KMS-11 (cell line): ENCODE measurements around the gene TSC1.

ENCODE experiments used
- H2AFZ ChIP-seq: fragments of 200-600 bp; sonication (generic); 2 replicates; pipeline ENCODE4 v1.6.1; 2016; ENCODE audit warnings: antibody characterized with exemption, mixed run types, low read depth
- H3K27ac ChIP-seq: fragments of 200-600 bp; sonication (generic); 2 replicates; pipeline ENCODE4 v1.6.1; 2016; ENCODE audit warnings: mild to moderate bottlenecking, mixed run types
- H3K27me3 ChIP-seq: fragments of 200-600 bp; sonication (generic); 2 replicates; pipeline ENCODE4 v1.6.1; 2017; ENCODE audit warnings: mild to moderate bottlenecking, low read depth, mixed run types, moderate library complexity; ENCODE audit not compliant: insufficient read depth
- H3K36me3 ChIP-seq: fragments of 200-600 bp; sonication (generic); 2 replicates; pipeline ENCODE4 v1.6.1; 2017; ENCODE audit warnings: mild to moderate bottlenecking, mixed run types; ENCODE audit not compliant: insufficient read depth
- H3K4me1 ChIP-seq: fragments of 200-600 bp; sonication (generic); 2 replicates; pipeline ENCODE4 v1.6.1; 2016; ENCODE audit warnings: mild to moderate bottlenecking, low read depth, mixed run types; ENCODE audit not compliant: poor library complexity, severe bottlenecking
- H3K4me2 ChIP-seq: fragments of 200-600 bp; sonication (generic); 2 replicates; pipeline ENCODE4 v1.7.0; 2016; ENCODE audit warnings: mild to moderate bottlenecking, mixed run types
- H3K4me3 ChIP-seq: fragments of 200-600 bp; sonication (generic); IDR thresholded peaks from 2 replicates; pipeline ENCODE4 v1.6.1; 2017; ENCODE audit warnings: low read depth, low read length, mixed read lengths; ENCODE audit not compliant: insufficient read depth
- H3K79me2 ChIP-seq: fragments of 200-600 bp; sonication (generic); 2 replicates; pipeline ENCODE4 v1.6.1; 2016; ENCODE audit warnings: low read depth, mixed run types; ENCODE audit not compliant: insufficient read depth
- H3K9ac ChIP-seq: fragments of 200-600 bp; sonication (generic); 2 replicates; pipeline ENCODE4 v1.6.1; 2016; ENCODE audit warnings: mild to moderate bottlenecking, mixed run types
- H4K20me1 ChIP-seq: fragments of 200-600 bp; sonication (generic); 2 replicates; pipeline ENCODE4 v1.6.1; 2016; ENCODE audit warnings: mild to moderate bottlenecking, mixed run types; ENCODE audit not compliant: insufficient read depth
- TF ChIP-seq, protein P1 (sequence below): fragments of 200-600 bp; sonication (generic); conservative IDR thresholded peaks from 2 replicates; pipeline ENCODE4 v1.6.1; 2017; ENCODE audit warnings: low read depth, mild to moderate bottlenecking, antibody characterized with exemption, low read length, moderate library complexity, mixed read lengths

The TSC1 gene

GRCh38 chr9:132879457-132880323 lies 64.7 kb downstream of the TSC1 start:
- TF ChIP-seq, protein P1, sequence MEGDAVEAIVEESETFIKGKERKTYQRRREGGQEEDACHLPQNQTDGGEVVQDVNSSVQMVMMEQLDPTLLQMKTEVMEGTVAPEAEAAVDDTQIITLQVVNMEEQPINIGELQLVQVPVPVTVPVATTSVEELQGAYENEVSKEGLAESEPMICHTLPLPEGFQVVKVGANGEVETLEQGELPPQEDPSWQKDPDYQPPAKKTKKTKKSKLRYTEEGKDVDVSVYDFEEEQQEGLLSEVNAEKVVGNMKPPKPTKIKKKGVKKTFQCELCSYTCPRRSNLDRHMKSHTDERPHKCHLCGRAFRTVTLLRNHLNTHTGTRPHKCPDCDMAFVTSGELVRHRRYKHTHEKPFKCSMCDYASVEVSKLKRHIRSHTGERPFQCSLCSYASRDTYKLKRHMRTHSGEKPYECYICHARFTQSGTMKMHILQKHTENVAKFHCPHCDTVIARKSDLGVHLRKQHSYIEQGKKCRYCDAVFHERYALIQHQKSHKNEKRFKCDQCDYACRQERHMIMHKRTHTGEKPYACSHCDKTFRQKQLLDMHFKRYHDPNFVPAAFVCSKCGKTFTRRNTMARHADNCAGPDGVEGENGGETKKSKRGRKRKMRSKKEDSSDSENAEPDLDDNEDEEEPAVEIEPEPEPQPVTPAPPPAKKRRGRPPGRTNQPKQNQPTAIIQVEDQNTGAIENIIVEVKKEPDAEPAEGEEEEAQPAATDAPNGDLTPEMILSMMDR, result no peak
- no peaks in the 10 kb centered on the region for H3K79me2 ChIP-seq
- no peak overlapping the region for H3K4me3 ChIP-seq
- no peaks in the 10 kb centered on the region for H3K4me1 ChIP-seq
- peaks cover 9% of the 10 kb centered on the region for H3K27me3 ChIP-seq
- H4K20me1 ChIP-seq, result no peaks in the 10 kb centered on the region
- H2AFZ ChIP-seq, result no peak overlapping the region
- no peak overlapping the region for H3K9ac ChIP-seq
- no peak overlapping the region for H3K4me2 ChIP-seq
- no peak overlapping the region for H3K27ac ChIP-seq
- no peaks in the 10 kb centered on the region for H3K36me3 ChIP-seq

DNA sequence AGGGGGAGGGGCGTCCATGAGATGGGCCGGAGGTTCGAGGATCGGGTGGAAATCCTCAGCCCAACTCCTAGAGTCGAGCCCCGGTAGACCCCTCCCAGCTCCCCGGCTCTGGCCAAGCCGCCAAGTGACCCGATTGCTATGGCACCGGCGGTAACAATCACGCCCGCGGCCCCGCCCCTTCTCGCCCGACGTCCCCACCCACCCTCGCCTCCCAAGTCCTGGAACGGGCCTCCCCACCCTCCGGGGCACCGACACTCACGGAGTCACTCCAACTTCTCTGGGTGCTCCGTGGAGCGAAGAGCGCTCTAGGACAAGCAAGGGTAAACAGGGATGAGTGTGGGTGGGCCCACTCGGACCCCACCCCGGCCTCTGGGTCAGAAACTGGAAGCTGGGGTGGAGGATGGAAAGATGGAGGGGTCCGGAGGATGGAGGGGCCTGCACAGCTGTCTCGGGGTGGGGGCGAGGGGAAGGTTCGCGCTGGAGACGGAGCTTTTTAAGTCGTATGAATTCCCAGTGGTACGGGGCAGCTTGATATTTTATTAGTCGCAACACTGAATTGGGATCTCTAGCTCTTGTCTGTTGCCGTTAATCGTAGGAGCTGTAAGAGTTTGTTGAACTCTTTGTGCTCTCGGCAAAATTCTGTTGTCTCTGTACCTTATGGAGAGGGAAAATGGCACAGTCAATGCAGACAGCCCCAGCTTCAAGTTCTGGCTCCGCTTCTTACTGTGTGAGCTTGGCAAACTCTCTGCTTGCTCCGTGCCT lies 65.5 kb downstream of the TSC1 start, which contains the start of gene SPACA9:
Gene SPACA9, plus strand, starts transcription at position 204 of the 762 bp plus-strand sequence. CDS start 5,050 bp downstream, outside the sequence.
- H3K4me2 ChIP-seq, result peak within 1 kb of the TSS; percentile 91
- no peaks in the 10 kb centered on the region for H3K36me3 ChIP-seq
- H3K27me3 ChIP-seq, result peaks cover 15% of the 10 kb centered on the region
- H3K79me2 ChIP-seq, result no peaks in the 10 kb centered on the region
- H3K4me1 ChIP-seq, result no peaks in the 10 kb centered on the region
- peak within 1 kb of the TSS; percentile 86 for H3K9ac ChIP-seq
- H4K20me1 ChIP-seq, result no peaks in the 10 kb centered on the region
- TF ChIP-seq, protein P1, result no peak
- peak within 1 kb of the TSS; percentile 48 for H3K4me3 ChIP-seq
- peak within 1 kb of the TSS; percentile 44; the same call in 1 of the 2 replicates for H3K27ac ChIP-seq
- peak within 1 kb of the TSS; percentile 100 for H2AFZ ChIP-seq

DNA sequence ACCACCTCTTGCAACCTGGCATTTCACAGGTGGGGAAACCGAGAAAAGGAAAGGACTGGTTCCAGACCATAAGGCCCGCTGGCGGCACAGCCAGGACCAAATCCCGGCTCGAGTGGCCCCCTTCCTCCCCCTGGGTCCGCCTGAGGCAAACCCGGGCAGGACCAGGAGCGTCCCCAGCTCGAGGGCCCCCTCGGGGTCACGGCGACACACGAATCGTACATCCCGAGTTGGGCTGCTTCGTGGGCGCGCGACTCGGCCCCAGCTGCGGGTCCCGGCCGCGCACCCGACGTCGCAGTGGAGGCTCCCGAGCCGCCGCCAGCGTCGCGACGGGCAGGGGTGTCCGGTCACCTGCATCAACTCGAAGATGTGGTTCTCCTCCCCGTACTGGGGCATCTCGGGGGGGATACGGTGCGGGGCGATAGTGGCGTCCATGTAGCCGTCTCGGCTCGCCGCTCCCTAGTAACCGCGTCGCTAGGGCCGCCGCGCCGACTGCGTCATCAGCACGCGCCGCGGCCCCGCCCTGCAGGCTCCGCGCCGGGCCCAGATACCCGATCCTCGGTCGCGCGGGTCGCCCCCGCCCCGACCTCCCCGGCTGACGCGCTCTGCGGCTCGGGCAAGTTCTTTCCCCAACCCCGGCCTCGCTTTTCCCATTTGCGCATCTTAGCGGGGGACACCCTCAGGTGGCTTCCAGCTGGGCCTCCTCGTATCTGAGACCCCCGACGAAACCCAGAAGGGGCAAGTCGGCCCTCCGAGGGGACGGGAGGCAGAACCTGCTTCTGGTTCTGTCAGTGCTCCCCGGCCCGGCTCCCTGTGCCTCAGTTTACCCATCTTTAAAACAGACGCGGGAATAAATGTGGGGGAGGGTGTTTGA lies 66.4 kb downstream of the TSC1 start, which contains the start of gene AK8:
Gene AK8, minus strand, starts transcription at position 461 of the 871 bp plus-strand sequence. Its CDS starts 29 bp downstream, at position 432.
- H3K27me3 ChIP-seq, result peaks cover 18% of the 10 kb centered on the region
- H4K20me1 ChIP-seq, result no peaks in the 10 kb centered on the region
- peak within 1 kb of the TSS; percentile 100 for H2AFZ ChIP-seq
- H3K9ac ChIP-seq, result peak within 1 kb of the TSS; percentile 86
- peak within 1 kb of the TSS; percentile 48 for H3K4me3 ChIP-seq
- TF ChIP-seq, protein P1, result no peak
- no peaks in the 10 kb centered on the region for H3K4me1 ChIP-seq
- H3K27ac ChIP-seq, result peak within 1 kb of the TSS; percentile 44; the same call in 1 of the 2 replicates
- no peaks in the 10 kb centered on the region for H3K36me3 ChIP-seq
- no peaks in the 10 kb centered on the region for H3K79me2 ChIP-seq
- H3K4me2 ChIP-seq, result peak within 1 kb of the TSS; percentile 91

GRCh38 chr9:132877458-132877823 lies 67.0 kb downstream of the TSC1 start:
- Histone ChIP-seq H3K9ac (no peak overlapping the region), H3K27ac (no peak overlapping the region), H4K20me1 (no peaks in the 10 kb centered on the region), H3K27me3 (peaks cover 22% of the 10 kb centered on the region), H3K79me2 (no peaks in the 10 kb centered on the region), H3K4me1 (no peaks in the 10 kb centered on the region), H2AFZ (peak overlapping the region; percentile 100), H3K4me3 (no peak overlapping the region), H3K4me2 (peak overlapping the region; percentile 51), H3K36me3 (no peaks in the 10 kb centered on the region)
- TF ChIP-seq, protein P1, result no peak
